Astrocyte of the cerebellum (primary cell): Measurements from ENCODE around the gene CLIP2.
"Not testable (repeated sequence)": the region's sequence is repeated elsewhere in the genome, so short reads cannot be mapped to it uniquely, and the experiment has no call there.

Experiments used
- DNase-seq: peaks from one replicate; pipeline ENCODE4 v3.0.0-alpha.2; 2011; ENCODE audit warnings: low read depth
- H3K4me3 ChIP-seq: 2 replicates; pipeline ENCODE4 v1.5.1; 2011; ENCODE audit warnings: mild to moderate bottlenecking, low read depth, low read length, moderate library complexity
- CTCF ChIP-seq: IDR thresholded peaks from 2 replicates; pipeline ENCODE4 v1.5.1; 2012; ENCODE audit warnings: low read length, low read depth, moderate library complexity, mild to moderate bottlenecking; ENCODE audit errors: missing control alignments
- in situ Hi-C: cut with HindIII; loops from 2 replicates; pipeline ENCODE4 v1.10.0; 2017; ENCODE audit warnings: low sequenced_read_pairs

Gene CLIP2

GRCh38 chr7:74412603-74413002, 123.4 kb downstream of the CLIP2 start:
- no peak for TF ChIP-seq CTCF

GRCh38 chr7:74414595-74415333, 125.6 kb downstream of the CLIP2 start:
- not testable (repeated sequence) for H3K4me3 ChIP-seq, DNase-seq
- in situ Hi-C loops: loop anchor here (5.0 to 25.0 kb wide), 3 partner anchors 83 to 352 kb away; no protein-coding TSS in a partner anchor

More at GRCh38 chr7:74412603-74413002, 123.4 kb downstream of the CLIP2 start:
- H3K4me3 ChIP-seq: no peak overlapping the region
- in situ Hi-C loops: loop anchor here (25.0 kb wide), 1 partner anchor 350 kb away; no protein-coding TSS in a partner anchor
- DNase-seq: no peak

- DNase-seq: peak; percentile 39
- in situ Hi-C loops: loop anchor here (5.0 to 25.0 kb wide), 3 partner anchors 80 to 355 kb away; no protein-coding TSS in a partner anchor
- peak; percentile 89 for TF ChIP-seq CTCF
- no peak overlapping the region for H3K4me3 ChIP-seq
Observed at GRCh38 chr7:74417419-74417971, 128.3 kb downstream of the CLIP2 start.

- no peak for TF ChIP-seq CTCF
- no peak overlapping the region for H3K4me3 ChIP-seq
- no peak for DNase-seq
- in situ Hi-C loops: loop anchor here (5.0 to 25.0 kb wide), 3 partner anchors 79 to 356 kb away; no protein-coding TSS in a partner anchor
Observed at GRCh38 chr7:74418076-74418475, 128.9 kb downstream of the CLIP2 start.

DNA sequence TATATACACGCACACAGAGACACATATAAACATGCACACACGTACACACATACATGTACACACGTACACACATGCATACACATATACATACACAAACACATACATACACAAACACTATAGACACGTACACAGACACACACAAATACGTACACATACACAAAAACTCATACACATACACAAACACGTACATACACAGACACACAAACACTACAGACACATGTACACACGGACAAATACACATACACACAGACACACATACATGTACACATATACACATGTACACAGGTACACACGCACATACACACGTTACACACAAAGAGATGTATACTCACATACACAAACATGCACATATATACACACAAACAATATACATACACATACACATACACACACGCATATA, 129.3 kb downstream of the CLIP2 start:
- H3K4me3 ChIP-seq: no peak overlapping the region
- DNase-seq: no peak
- in situ Hi-C loops: loop anchor here (5.0 to 25.0 kb wide), 3 partner anchors 79 to 356 kb away; no protein-coding TSS in a partner anchor
- no peak for TF ChIP-seq CTCF

DNA sequence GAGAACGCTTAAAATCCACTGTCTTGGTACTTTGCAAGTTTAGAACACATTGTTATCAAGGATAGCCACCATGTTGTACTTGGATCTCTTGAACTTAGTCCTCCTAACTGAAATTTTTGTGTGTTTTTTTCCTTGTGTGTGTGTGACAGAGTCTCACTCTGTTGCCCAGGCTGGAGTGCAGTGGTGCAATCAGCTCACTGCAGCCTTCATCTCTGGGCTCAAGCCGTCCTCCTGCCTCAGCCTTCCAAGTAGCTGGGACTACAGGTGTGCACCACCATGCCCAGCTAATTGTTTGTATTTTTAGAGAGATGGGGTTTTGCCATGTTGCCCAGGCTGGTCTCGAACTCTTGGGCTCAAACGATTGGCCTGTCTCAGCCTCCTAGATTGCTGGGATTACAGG, 130.0 kb downstream of the CLIP2 start:
- not testable (repeated sequence) for DNase-seq, H3K4me3 ChIP-seq
- in situ Hi-C loops: loop anchor here (5.0 to 25.0 kb wide), 3 partner anchors 78 to 357 kb away; no protein-coding TSS in a partner anchor

- no peak for TF ChIP-seq CTCF
- in situ Hi-C loops: loop anchor here (25.0 kb wide), 1 partner anchor 358 kb away; no protein-coding TSS in a partner anchor
- no peak overlapping the region for H3K4me3 ChIP-seq
- DNase-seq: no peak
Observed at GRCh38 chr7:74420006-74420405, 130.8 kb downstream of the CLIP2 start.
